Measurements from ENCODE around the gene SRGAP1. TPM values are rescaled to one million over a fixed set of nuclear protein-coding genes. Genes with fewer than 3 reads are reported as not detected.

The SRGAP1 gene
- total and polyA plus RNA-seq, 2 of the 8 experiments (the other 6 are each of a cell fraction or from before 2014, with no cell fraction given), result 3.2 to 7.3 TPM

DNA sequence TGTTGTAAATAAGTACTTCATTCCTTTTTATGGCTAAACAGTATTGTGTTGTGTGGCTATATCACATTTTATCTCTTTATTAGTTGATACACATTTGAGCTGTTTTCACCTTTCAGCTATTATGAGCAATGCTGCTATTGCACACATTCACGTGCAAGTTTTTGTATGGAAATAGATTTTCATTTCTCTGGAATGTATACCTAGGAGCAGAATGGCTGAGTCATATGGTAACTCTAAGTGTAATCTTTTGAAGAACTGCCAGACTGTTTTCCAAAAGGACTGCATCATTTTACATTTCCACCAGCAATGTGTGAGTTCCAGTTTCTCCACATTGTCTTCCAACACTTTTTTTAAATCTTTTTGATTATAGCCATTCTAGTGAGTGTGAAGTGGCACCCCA, 134.0 kb downstream of the SRGAP1 start (continued):
- TF ChIP-seq, protein P1, sequence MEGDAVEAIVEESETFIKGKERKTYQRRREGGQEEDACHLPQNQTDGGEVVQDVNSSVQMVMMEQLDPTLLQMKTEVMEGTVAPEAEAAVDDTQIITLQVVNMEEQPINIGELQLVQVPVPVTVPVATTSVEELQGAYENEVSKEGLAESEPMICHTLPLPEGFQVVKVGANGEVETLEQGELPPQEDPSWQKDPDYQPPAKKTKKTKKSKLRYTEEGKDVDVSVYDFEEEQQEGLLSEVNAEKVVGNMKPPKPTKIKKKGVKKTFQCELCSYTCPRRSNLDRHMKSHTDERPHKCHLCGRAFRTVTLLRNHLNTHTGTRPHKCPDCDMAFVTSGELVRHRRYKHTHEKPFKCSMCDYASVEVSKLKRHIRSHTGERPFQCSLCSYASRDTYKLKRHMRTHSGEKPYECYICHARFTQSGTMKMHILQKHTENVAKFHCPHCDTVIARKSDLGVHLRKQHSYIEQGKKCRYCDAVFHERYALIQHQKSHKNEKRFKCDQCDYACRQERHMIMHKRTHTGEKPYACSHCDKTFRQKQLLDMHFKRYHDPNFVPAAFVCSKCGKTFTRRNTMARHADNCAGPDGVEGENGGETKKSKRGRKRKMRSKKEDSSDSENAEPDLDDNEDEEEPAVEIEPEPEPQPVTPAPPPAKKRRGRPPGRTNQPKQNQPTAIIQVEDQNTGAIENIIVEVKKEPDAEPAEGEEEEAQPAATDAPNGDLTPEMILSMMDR (IDR thresholded peaks at IDR 0.05; ENCODE audit: control extremely low read depth in 1 of 3, insufficient read depth in 1 of 3, low read depth in 1 of 3, low read length in 3 of 3), result no peak
- no peak for TF ChIP-seq SAP30 (IDR thresholded peaks at IDR 0.05; ENCODE audit: insufficient read depth, insufficient replicate concordance, low read length)
- no peak for TF ChIP-seq HDAC2 (IDR thresholded peaks at IDR 0.05; ENCODE audit: borderline replicate concordance in 1 of 2, low read depth in 2 of 2, low read length in 2 of 2)
- TF ChIP-seq, protein P2, sequence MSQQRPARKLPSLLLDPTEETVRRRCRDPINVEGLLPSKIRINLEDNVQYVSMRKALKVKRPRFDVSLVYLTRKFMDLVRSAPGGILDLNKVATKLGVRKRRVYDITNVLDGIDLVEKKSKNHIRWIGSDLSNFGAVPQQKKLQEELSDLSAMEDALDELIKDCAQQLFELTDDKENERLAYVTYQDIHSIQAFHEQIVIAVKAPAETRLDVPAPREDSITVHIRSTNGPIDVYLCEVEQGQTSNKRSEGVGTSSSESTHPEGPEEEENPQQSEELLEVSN (IDR thresholded peaks at IDR 0.05), result no peak
